ENCODE measurements around the gene SYNE3. TPM values are rescaled to one million over a fixed set of nuclear protein-coding genes. Genes with fewer than 3 reads are reported as not detected.
"Not testable (repeated sequence)": the region's sequence is repeated elsewhere in the genome, so short reads cannot be mapped to it uniquely, and the experiment has no call there.

Gene SYNE3
- polyA plus RNA-seq, 1 donor = 16.3 TPM

DNA sequence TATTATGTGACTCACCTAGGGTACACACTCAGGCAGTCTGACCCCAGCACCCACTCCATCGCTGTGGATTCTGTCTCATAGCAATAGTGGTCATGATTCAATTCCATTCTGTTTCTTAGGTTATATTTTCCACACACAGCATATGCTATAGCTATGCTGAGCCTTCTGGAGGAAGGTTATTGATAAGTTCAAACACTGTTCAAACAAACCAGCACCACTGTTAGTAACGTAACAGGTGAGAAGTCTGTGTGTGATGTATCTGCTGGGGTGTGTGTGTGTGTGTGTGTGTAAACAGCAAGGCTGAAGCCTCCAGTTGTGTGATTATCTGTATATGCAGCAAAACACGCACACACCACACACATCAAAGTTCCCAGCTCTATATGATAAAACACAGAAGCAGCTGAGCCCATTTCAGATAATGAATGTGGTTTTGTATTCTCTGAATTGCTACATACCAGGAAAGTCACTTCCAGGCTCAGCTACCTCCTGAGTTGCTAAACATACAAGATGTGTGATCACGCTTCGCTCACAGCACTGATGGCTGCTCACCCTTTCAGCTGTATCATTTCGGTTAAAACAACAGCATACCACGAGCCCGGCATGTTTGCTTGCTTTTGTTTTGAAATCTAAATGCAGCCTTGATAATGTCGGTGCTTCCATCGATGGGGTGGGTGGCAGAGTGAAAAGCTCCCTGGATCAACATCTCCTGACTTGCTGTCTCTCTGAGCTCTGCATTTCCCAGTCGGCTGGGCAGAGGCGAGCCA lies 6.8 kb upstream of the SYNE3 start:
- no peak for DNase-seq

DNA sequence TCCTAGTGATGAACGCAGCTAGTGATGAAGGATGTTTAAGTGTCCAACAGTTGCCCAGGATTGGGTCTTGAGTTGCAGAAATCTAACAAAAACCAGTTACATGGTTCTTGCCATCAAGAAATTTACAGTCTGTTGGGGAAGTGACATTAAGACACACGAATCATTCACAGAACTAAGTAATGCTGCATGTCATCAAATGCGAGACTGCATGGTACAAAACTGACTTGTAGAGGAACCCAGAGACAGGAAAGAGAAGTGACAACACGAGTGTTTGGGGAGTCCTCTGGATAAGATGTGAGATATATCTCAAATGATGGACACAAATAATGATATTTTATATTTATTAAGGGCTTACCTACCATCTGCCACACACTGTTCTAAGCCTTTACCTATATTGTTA lies 6.1 kb upstream of the SYNE3 start:
- DNase-seq = no peak

DNA sequence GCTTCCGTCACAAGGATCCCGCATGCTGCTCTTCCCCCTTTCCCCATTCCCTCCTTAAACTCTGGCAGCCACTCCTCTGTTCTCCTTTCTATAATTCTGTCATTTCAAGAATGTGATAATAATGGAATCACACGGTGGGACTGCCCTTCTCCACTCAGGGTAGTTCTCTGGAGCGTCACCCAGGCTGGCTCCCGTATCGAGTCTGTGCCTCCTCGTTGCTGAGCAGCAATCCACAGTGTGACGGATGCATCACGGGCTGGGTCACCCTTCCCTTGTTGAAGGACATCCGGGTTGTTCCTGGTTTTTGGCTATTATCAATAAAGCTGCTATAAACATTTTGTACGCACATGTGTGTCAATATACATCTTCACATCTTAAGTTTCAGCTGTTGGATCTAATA lies 5.7 kb upstream of the SYNE3 start:
- DNase-seq = no peak

DNA sequence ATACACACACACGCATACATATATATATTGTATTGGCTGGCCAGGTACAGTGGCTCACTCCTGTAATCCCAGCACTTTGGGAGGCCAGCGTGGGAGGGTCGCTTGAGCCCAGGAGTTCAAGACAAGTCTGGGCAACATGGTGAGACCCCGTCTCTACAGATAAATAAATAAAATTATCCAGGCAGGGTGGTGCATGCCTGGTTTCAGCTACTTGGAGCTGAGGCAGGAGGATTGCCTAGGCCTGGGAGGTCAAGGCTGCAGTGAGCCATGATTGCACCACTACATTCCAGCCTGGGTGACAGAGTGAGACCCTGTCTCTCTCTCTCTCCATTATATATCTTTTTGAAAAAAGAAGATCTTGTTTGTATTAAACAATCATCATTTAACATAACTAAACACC lies 4.6 kb upstream of the SYNE3 start:
- DNase-seq = no peak

DNA sequence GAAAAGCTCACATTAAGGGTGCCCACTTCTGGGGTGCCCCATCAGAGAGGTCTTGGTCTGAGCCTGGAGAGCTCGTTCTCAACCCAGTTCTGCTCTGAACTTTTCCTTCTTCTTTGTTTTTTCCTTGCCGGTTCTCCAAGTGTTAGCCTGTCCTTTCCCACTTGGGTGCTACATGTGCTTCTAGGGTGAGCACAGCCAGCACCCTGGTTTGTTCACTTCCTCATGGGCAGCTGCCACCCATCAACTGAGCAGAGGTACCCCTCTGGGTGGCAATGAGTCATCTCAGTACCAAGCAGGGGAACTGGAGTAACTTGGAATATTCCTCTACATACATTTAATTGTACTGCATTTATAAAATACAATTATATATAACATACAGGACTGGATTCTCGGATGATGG lies 3.9 kb upstream of the SYNE3 start:
- no peak for DNase-seq

DNA sequence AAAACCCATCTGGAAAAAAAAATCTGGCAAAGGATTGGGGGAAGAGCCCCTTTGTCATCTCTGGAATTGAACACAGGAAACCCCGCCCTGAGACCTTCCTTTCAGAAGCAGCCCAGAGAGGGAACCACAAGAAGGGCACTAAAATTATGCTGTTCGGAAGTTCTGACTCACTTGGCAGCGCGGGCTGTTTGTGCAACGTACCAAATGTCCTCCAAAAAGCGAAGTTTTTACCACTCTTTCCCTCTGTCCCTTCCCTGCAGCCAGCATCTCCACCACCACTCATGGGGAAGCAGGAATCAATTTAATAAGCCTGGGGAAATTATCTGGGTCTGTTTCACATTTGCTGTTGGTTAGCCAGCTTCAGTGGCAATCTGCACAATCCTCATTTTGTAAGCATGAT lies 3.2 kb upstream of the SYNE3 start:
- no peak for DNase-seq

DNA sequence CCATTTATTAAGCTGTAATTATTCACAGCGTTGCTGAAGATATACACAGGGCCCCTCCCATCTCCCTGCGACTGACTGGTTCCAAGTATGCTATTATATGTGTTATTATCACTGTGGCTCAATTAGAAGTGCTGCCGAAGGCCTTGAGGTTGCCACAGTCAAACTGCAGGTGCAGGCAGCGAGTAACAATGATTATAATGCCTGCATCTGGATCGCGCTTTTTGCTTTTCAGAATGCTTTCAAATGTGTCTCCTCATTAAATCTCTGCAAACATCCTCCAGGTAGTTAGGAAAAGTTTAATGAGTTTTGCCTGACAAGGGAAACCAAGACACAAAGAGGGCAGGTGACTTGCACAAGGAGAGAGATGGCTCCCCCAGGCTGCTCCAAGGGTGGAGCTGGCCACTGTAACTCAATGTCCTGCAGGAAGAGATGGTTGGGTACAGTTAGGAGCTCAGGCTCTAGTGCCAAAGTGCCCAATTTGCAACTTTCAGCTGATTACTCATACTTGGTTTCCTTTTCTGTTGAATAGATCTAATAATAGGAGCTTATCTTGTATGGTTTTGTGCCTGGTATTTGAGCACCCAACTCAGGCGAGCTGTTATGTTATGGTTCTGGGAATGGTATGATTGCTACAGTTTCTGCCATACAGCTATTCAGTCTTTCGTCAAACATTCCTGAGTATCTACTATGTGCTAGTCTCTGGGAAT lies 1.7 kb upstream of the SYNE3 start:
- no peak for DNase-seq

DNA sequence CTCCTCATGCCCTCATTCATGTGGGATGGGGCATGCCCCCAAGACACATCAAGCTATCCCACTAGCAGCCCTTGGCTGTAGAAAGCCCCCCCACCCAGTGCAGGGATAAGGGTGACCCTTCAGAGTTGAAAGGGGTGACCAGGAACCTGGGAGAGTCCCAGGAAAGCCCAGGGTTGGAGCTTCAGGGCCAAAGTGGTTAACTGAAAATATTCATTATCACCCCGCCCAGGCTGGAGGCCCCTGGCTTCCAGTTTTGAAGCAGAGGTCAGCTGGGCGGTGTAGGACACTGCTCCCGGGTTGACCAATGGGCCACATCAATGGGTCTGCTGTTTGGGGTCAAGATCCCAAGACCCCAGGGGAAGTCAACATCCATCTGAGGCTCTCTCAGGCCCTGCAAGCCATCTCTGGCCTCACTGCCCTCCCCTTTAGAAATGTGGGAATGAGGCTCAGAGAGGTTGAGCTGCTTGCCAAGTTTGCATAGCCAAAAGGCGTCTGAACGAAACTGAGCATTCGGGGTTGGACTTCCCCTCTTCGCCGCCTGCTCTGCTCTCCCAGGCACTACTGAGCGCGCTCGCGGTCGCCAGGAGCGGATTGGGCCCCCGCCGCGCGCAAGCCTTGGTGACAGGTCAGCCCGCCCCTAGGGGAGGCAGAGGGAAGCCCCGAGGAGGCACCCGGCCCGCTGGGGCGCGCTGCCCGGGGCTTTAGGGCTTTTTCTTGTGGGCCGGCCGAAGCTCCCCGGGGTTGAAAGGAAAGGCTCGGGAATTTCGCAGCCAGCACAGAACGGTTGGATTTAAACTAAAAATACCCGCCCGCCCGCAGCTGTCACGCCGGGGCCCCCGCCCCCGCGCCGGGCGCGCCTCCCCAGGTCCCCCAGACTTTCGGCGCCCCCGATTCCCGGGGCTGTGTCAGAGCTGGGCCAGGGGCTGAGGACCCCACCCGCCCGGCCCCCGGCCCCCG lies 576 bp downstream of the SYNE3 start:
- DNase-seq = peak; percentile 69

DNA sequence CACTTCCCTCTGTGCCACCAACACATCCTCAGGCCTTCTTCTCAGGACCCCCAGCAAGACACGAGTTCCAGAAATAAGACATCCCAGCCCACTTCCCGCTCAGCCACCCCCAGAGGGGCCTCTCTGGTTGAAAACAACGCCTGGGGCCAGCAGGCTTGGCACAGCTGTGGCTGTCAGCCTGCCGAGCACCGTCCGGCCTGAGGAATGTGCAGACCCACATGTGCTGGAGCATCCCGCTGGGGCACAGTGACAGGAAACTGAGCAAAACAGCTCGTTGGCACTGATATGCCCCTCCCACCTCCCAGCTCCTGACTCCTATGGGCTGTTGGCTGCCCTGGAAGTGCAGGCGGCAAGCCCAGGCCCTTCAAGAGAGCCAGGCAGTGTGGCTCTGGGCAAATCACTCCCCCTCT lies 1.4 kb downstream of the SYNE3 start:
- DNase-seq = peak; percentile 65

DNA sequence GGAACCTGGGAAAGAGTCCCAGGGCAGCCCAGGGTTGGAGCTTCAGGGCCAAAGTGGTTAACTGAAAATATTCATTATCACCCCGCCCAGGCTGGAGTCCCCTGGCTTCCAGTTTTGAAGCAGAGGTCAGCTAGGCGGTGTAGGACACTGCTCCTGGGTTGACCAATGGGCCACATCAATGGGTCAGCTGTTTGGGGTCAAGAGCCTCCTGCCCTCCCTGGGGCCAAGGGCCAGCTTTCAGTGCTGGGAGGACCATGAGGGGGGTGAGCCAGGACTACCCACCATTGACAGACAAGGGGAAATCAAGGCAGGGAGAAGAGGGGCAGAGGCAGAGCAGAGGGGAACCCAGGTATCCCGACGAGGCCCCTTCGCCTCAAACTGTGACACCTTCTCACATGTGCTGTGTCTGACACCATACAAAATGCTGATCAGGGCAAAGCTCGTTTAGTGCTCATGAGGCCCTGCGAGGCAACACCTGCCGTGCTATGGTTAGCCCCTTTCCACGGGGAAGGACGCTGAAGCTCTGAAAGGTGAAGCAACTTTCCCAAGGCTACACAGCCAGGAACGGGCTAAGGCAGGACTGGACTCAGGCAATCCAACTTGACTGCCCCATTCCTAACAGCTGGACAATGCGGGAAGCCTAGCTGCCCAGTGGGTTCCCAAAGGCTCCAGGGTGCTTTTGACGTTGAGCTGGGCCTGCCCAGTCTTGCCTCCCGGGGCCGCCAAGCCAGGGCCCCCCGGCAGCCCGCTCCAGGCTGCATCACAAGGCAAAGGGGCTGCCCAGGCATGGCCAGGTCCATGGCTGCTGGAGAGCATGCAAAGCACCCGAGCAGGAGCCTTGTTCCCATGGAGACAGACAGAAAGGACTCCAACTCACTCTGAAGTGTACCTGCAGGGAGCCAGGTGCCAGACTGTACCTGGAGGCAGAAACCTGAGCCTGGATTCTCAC lies 2.0 kb downstream of the SYNE3 start:
- DNase-seq = no peak

DNA sequence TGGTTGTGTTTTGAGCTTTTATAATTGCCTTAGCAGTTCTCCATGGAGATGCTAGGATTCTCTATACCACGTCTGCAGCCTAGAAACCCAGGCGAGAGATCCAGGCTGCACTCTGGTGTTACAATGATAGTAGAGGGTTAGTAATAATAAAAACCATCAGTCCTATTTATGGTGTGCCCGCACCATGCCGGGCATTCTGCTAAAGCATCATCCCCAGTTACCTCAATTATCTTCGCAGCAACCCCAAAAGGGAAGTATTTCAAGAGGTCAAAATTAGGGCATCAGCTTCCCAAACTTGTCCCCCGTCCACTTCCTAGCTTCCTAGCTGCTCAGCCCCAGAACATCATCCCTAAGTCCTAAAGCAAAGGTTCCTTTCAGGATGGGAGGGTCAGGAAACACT lies 3.2 kb downstream of the SYNE3 start:
- no peak for DNase-seq

DNA sequence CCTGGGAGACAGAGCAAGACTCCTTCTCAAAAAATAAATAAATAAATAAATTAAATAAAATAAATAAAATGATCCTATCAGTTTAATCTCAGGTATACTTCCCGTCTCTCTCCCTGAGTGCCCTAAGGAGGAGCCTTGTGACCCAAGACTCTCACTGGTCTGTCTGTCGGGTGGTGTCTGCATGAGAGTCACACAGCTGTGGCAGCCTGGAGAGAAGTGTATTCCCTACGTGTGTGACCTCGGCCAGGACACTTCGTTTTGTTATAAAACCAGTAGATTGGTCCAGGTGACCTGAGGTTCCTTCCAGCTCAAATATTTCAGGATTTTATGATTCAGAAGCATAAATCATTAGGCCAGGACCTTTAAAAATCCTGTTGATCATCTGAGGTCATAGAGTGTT lies 4.8 kb downstream of the SYNE3 start:
- DNase-seq = no peak

DNA sequence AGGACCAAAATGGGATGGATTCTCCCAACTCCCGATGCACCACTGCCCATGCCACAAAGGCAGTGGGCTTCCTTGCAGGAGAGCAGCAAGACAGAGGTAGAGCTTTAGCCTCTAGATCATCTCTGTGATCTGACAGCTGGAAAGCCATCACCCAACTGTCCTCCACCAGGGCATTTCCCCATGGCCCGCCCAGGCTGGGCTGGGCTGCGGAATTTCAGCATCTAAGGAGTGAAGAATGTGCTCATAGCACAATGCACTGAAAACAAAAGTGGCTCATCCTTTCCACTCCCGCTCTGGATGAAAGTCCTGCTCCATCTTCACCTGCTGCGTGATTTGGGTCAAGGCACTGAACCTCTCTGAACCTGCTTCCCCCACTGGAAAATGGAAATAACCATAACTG lies 5.6 kb downstream of the SYNE3 start:
- DNase-seq = no peak

DNA sequence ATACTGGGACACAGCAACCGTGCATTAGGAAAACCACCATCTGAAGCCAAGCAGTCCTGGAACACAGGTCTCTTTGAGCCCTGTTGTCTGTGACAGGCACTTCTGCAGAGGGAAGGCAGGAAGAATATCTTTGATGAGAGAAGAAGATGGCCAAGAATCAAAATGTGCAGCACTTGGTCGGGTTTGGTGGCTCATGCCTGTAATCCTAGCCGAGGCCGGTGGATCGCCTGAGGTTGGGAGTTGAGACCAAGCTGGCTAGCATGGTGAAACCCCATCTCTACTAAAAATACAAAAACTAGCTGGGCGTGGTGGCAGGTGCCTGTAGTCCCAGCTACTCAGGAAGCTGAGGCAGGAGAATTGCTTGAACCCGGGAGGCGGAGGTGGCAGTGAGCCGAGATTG lies 6.1 kb downstream of the SYNE3 start:
- not testable (repeated sequence) for DNase-seq

DNA sequence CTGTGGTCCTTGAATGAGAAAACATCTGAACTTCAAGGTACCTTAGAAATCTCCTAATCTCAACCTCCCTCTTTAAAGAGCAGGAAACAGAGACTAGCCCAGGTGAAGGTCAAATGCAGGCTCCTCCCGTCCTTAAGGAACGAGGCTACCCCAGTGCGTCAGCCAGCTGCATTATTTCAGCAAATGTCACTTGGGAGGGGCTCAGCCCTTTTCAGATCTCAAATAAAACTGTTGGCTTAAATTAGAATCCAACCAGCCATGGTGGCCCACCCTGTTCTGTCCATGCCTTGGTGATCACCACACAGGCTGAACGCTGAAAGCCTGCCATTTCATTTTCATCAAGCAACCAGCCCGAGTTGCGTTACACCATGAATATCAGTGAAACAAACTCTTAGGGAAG lies 7.0 kb downstream of the SYNE3 start:
- no peak for DNase-seq

DNA sequence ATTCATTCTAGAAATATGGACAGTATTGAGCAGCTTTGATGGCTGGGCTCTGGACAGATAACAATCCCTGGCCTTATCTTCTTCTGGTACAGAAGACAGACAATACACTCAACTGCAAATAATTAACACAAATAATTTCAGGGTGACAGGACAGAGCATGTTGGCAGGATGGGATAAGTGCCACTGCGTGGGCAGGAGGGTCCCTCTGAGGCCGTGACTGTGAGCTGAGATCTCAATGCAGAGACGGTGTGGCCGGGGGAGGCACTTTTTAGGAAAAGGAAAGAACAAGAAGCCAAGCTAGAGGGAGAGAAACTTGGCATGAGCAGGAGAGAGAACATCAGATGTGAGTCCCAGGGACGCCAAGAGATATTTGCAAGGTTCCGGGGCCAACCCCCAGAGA lies 8.1 kb downstream of the SYNE3 start:
- no peak for DNase-seq

DNA sequence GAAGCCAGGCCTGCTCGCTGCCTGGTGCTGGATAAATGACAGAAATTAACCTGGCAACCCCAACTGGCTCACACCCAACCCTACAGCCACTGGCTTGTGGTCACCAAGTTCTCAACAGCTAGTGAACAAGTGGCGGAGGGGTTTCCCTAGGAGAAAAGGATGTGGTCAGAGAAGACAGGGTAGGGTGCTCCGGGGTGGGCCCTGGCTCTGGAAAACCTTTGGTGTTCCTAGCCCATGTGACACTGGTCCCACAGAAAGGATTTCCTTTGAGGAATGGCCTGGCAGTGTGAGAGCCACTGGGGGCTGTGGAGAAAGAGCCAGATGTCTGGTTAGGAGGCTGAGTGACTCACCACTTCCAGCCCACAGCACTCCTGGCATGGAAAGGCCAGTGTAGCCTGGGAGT lies 8.7 kb downstream of the SYNE3 start:
- DNase-seq = no peak

DNA sequence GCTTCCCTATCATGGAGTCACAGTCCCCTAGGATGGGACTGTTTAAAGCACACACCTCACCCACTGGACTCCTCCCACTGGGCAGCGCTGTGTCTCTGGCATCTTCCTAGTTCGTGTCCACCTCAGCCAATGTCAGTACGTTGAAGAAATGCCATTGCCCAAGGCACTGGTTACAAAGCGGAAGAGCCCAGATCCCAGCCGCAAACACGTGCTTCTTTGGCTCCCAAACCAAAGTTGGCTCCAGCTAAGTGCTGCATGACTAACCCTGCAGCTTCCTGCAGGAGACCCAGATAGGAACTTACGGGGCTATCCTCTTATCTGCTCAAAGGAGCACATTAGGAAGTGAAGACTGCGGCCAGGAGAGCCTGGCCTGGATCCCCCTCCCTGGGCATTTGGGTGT lies 9.3 kb downstream of the SYNE3 start:
- DNase-seq = no peak

DNA sequence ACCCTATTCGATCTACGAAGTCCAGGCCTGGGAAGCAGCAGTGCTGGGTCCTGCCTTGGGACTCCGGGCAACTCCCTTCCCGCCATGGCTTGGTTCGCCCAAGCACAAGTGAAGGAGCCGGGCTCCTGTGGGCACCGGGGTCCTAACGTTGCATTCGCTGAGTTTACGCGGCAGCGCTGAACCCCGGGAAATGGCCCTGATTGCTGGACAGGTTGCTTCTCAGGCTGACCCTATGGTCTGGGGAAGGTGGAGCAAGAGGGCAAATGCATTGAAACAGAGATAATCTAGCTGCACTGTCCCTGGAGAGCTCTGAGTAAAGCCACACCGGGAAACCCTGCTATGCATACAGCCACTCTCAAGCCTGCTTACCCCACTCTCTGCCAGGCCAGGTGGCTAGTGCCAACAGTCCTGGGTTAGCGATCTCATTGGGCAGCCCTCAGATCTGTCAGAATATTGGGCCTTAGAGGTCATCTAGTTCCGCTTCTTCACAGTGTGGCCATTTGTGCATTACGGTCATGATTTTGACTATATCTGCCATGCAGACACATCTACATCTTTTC lies 11.3 kb downstream of the SYNE3 start:
- no peak for DNase-seq

DNA sequence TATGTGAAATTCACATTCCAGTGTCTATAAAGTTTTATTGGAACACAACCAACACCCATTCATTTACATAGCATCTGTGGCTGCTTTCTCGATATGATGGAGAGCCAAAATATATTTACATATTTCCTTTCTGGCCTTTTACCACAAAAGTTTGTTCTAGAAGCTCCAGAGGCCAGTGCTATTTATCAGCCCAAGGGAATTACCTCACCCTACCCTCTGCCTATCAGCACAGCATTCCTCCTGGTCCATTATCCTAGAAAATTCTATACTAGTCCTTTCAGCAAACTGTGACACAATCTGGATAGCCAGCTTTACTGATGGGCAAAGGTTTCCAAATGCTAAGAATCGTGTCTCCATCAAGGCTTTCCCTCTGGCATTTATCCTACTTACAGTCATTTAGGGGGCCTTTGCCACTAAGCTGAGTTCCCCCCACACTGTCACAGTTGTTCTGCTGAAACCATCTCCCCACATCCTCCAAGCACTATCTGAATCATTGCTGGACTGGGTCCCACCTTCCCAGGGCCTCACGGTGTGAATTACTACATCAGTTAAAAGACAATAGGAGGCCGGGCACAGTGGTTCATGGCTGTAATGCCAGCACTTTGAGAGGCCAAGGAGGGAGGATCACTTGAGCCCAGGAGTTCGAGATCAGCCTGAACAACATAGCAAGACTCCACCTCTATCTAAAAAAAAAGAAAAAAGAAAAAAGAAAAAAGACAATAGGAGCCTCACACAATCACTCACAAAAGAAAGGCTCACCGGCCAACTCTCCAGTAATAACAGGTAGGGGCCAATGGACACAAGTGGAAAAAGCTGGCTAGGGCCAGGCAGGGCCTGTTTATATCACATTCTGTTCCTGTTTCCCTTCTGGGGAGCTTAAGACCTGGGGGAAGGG lies 12.1 kb downstream of the SYNE3 start:
- DNase-seq = no peak
